ENCODE data around the gene MRPL30. TPM values are rescaled to one million over a fixed set of nuclear protein-coding genes. Genes with fewer than 3 reads are reported as not detected.

The MRPL30 gene
- total RNA-seq, 1 donor from 2014 or later, result 110 TPM

GRCh38 chr2:99242151-99242550, 61.2 kb downstream of the MRPL30 start:
- peak overlapping the region; percentile 52 for H3K4me2 ChIP-seq
- H2AFZ ChIP-seq (replicated peaks), result peak overlapping the region; percentile 31
- H3K27me3 ChIP-seq, result no peaks in the 10 kb centered on the region
- no peaks in the 10 kb centered on the region for H3K9me3 Mint-ChIP-seq
- TF ChIP-seq EZH2phosphoT487 (IDR thresholded peaks at IDR 0.05) (no peak), EZH2 (IDR thresholded peaks at IDR 0.05) (no peak)
- H4K20me1 ChIP-seq (ENCODE audit: low read depth), result no peaks in the 10 kb centered on the region
- peak; percentile 62 for DNase-seq (ENCODE audit: low spot score)
- no peaks in the 10 kb centered on the region for H3K4me1 Mint-ChIP-seq
- H3K9ac ChIP-seq, result no peak overlapping the region
- H3K36me3 Mint-ChIP-seq, result peaks cover 6% of the 10 kb centered on the region
- no peak overlapping the region for H3K27ac Mint-ChIP-seq
- no peak overlapping the region for H3K27ac ChIP-seq
- H3K4me3 ChIP-seq, result no peak overlapping the region
- peaks cover 6% of the 10 kb centered on the region for H3K27me3 Mint-ChIP-seq (ENCODE audit: insufficient read depth, low read depth)
- no peaks in the 10 kb centered on the region for H3K9me3 ChIP-seq (ENCODE audit: low read depth)
- no peaks in the 10 kb centered on the region for H3K79me2 ChIP-seq (ENCODE audit: low read depth)
- H3K4me1 ChIP-seq, result peaks cover 11% of the 10 kb centered on the region
- no peak overlapping the region for H3K4me3 Mint-ChIP-seq
- no peaks in the 10 kb centered on the region for H3K36me3 ChIP-seq
- H3F3A ChIP-seq (ENCODE audit: low read depth), result no peaks in the 10 kb centered on the region

Small RNA genes within 50 kb of the gene (small RNA-seq; reads per million reads assigned to genes)
- not detected for gene AC092587.1

Other genes with a start within 250 kb of the MRPL30 start
- gene CRACDL, start 245.0 kb upstream of the MRPL30 start, total RNA-seq (ENCODE audit: low replicate concordance), result 0.07 and 0.28 TPM in 2 replicates
- 5.6 and 5.8 TPM in 2 replicates for gene C2orf15, start 39.5 kb upstream of the MRPL30 start, total RNA-seq (ENCODE audit: low replicate concordance)
- gene TSGA10, start 26.2 kb upstream of the MRPL30 start, total RNA-seq (ENCODE audit: low replicate concordance), result 5.8 and 6.6 TPM in 2 replicates
- gene LIPT1, start 26.2 kb upstream of the MRPL30 start, total RNA-seq (ENCODE audit: low replicate concordance), result 9.1 and 9.6 TPM in 2 replicates
- gene MITD1, start 126 bp upstream of the MRPL30 start, total RNA-seq (ENCODE audit: low replicate concordance), result 51.6 and 82.3 TPM in 2 replicates
- gene LYG2, start 74.5 kb downstream of the MRPL30 start, total RNA-seq (ENCODE audit: low replicate concordance), result not detected in 2 replicates
- 0.53 and 2.1 TPM in 2 replicates for gene LYG1, start 120.0 kb downstream of the MRPL30 start, total RNA-seq (ENCODE audit: low replicate concordance)
- gene TXNDC9, start 155.1 kb downstream of the MRPL30 start, total RNA-seq (ENCODE audit: low replicate concordance), result 59.7 and 109 TPM in 2 replicates
- gene EIF5B, start 156.2 kb downstream of the MRPL30 start, total RNA-seq (ENCODE audit: low replicate concordance), result 13.4 and 26.8 TPM in 2 replicates

Data from neural progenitor cell (in vitro differentiated cells).